PFSK-1 (cell line): Measurements from ENCODE around the gene FFAR3.

Experiments used
- FOXP2 ChIP-seq: optimal IDR thresholded peaks from 2 replicates; pipeline ENCODE3; 2011; ENCODE audit warnings: borderline replicate concordance, control low read depth, inconsistent platforms; ENCODE audit not compliant: insufficient read depth; ENCODE audit errors: extremely low read length, extremely low read depth
- POLR2AphosphoS5 ChIP-seq: IDR thresholded peaks from 2 replicates; pipeline ENCODE4 v1.6.1; 2012; ENCODE audit warnings: low read depth, mild to moderate bottlenecking, control low read depth, low read length, moderate library complexity
- REST ChIP-seq, 2 experiments: IDR thresholded peaks; 2 replicates each; pipeline versions ENCODE4 v1.6.1 to v1.8.0; 2011 to 2012; ENCODE audit warnings: low read depth in 2 of 2, low read length in 2 of 2, control low read depth in 1 of 2, inconsistent platforms in 1 of 2, mild to moderate bottlenecking in 1 of 2, moderate library complexity in 1 of 2; ENCODE audit not compliant: insufficient read depth in 1 of 2
- SIN3A ChIP-seq: IDR thresholded peaks from 2 replicates; pipeline ENCODE4 v1.6.1; 2012; ENCODE audit warnings: mild to moderate bottlenecking, low read length, moderate library complexity, borderline replicate concordance; ENCODE audit not compliant: insufficient read depth
- TAF1 ChIP-seq: IDR thresholded peaks from 2 replicates; pipeline ENCODE4 v1.6.1; 2012; ENCODE audit warnings: low read length, control low read depth, borderline replicate concordance; ENCODE audit not compliant: insufficient read depth

The FFAR3 gene

DNA sequence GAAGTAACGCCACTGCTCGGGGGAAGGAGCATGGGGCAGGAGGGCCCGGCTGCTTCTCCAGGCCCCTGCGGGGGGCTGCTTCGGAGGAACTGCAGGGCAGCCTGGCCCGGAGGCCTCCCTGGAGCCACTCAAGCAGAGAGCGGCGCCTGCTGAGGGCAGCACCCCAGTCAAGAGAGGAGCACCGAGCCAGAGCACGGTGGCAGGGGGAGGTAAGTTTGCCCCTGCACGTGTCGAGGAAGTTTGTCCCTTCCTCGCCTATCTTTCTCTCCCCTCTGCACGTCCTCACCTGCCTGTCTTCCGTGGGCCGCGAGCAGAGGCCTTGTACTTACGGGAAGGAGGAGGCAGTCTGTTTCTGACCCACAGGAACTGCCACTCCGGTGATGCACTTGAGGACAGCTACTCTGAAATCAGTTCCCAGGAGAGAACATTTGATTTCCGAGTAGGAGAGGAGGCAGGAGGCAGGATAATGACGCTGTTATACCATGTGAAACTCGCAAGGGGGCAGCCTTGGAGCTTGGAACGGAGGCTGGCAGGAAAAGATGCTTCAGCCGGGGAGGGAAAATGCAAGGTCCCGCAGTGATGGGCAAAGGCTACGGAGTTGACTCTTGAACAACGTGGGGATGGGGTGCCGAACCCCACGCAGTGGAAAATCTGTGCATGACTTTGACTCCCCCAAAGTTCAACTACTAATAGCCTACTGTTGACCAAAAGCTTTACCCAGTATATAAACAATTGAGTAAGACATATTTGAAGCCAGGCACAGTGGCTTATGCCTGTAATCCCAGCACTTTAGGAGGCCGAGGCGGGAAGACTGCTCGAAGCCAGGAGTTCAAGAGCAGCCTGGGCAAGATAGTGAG lies 5.6 kb upstream of the FFAR3 start:
- TF ChIP-seq TAF1 (no peak), POLR2AphosphoS5 (no peak), FOXP2 (no peak)

GRCh38 chr19:35353635-35354034 lies 4.6 kb upstream of the FFAR3 start:
- TF ChIP-seq SIN3A, result no peak
- TF ChIP-seq FOXP2, result no peak
- TF ChIP-seq POLR2AphosphoS5, result no peak
- no peak for TF ChIP-seq TAF1
- no peak for TF ChIP-seq REST (IDR thresholded peaks at IDR 0.05; ENCODE audit: insufficient read depth in 1 of 2, low read depth in 2 of 2, low read length in 2 of 2)

DNA sequence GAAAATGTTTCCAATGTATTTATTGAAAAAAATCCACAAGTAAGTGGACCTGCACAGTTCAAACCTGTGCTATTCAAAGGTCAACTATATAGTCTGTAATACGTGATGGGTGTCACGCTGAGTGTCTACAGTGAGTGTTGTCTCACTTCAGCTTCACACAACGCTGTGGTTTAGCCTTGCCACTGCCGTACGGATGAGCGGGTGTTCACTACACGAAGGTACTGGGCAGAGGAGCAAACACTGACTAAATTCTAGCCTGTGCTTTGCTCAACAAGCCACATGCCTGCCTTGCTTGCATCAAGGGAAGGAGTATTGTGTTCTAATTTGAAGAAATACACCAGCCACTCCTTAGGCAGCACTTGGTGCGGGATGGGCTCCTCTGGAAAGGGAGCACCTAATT lies 3.4 kb upstream of the FFAR3 start:
- TF ChIP-seq POLR2AphosphoS5, result no peak

DNA sequence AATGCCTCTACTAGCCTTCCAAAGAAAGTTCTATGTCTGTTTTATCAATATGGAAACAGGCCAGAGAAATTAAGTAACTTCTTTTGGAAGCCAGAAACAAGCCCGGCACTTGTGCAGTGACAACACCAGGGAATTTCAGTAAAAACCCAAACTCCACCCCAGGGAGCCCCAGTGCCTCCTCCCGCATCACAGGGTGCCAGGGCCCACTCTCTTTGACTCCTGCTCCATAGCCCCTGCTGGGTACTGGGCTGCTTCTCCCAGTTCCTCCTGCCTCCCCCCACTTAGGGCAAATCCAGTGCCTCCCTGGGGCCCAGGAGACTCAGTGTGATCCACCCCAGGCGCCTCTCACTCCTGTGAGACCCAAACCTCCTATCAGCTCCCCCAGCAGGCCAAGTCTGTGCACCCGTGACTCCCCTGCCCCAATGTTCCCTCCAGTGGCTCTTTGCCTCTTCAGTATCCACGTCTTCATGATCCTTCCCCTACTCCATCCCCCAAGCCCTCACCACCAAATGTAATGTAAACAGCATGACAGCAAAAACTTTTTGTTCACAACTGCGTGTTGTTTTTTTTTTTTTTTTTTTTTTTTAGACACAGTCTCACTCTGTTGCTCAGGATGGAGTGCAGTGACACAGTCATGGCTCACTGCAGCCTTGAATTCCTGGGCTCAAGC lies 2.3 kb upstream of the FFAR3 start:
- no peak for TF ChIP-seq TAF1
- no peak for TF ChIP-seq POLR2AphosphoS5
- TF ChIP-seq SIN3A, result no peak
- no peak for TF ChIP-seq REST (IDR thresholded peaks at IDR 0.05; ENCODE audit: insufficient read depth in 1 of 2, low read depth in 2 of 2, low read length in 2 of 2)
- TF ChIP-seq FOXP2, result no peak

GRCh38 chr19:35360880-35361420 lies 2.7 kb downstream of the FFAR3 start:
- TF ChIP-seq FOXP2 (no peak), TAF1 (no peak), REST (IDR thresholded peaks at IDR 0.05; ENCODE audit: insufficient read depth in 1 of 2, low read depth in 2 of 2, low read length in 2 of 2) (no peak), SIN3A (no peak), POLR2AphosphoS5 (no peak)

DNA sequence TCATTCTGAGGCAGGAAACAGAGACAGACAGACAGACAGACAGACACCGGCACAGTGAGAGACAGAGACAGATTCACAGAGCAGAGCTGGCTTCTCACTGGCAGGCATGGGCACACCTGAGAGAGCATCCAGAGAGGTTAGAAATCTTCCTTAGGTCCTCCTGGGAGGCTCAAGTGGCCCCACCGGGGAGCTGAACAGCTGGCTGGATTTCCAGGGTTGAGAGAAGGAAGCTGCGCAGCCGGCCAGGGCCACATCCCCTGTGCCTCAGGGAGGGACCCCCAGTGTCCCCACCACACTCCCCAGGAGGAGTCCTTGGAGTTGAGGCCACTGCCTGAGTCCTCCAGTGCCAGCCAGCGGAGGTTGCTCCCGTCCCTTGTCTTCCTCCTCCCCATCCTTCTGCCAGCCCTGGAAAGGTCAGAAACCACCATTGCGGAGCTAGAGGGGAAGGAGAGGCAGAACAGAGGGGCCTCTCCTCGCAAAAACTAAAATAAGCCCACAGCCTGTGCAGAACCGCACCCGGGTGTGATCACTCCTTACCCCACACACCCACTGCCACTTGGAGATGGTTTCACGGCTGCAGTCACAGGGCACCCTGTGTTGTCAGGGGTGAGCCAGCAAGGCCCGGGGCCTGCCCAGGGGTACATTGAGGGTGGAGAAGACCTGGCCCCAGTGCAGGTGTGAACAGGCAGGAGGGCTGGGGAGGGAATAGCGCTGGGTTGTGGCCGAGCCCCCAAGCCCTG lies 4.2 kb downstream of the FFAR3 start:
- TF ChIP-seq POLR2AphosphoS5 (no peak), FOXP2 (no peak), SIN3A (no peak), REST (IDR thresholded peaks at IDR 0.05; ENCODE audit: insufficient read depth in 1 of 2, low read depth in 2 of 2, low read length in 2 of 2) (no peak), TAF1 (no peak)
